B cell (primary cell): Measurements from ENCODE around the gene B3GNT9. TPM values are rescaled to one million over a fixed set of nuclear protein-coding genes. Genes with fewer than 3 reads are reported as not detected.
A peak's percentile ranks its signal among the peaks of the same experiment; 100 is the strongest.

ENCODE experiments used
- ATAC-seq: fragments of 200-7000 bp; cut with Tn5 transposase; one replicate; pipeline ENCODE4 v1.10.0; 2021; ENCODE audit warnings: low read depth, mild to moderate bottlenecking, moderate number of reproducible peaks, moderate library complexity
- CTCF ChIA-PET: fragments of 350-600 bp; sonication (Branson Sonifier 250); formaldehyde crosslinking; loops from one replicate; lab custom pipeline; 2021; ENCODE audit warnings: antibody characterized with exemption, inconsistent platforms; lab: Charles Lee
- POLR2A ChIA-PET: fragments of 350-600 bp; sonication (Branson Sonifier 250); formaldehyde crosslinking; loops from one replicate; lab custom pipeline; 2021; ENCODE audit warnings: antibody characterized with exemption; lab: Charles Lee
- DNase-seq: peaks from one replicate; pipeline ENCODE4 v3.0.0; 2013
- H2AFZ ChIP-seq: 2 replicates; pipeline ENCODE4 v1.6.1; 2012; ENCODE audit warnings: mild to moderate bottlenecking, low read depth, low read length; ENCODE audit not compliant: insufficient read depth, poor library complexity, severe bottlenecking
- H3K27ac ChIP-seq, 2 donors: 1 replicate in 1 of 2; 2 replicates in 1 of 2; pipeline ENCODE4 v1.5.1; 2012 to 2013; ENCODE audit warnings: low read length in 2 of 2, mild to moderate bottlenecking in 2 of 2, moderate library complexity in 1 of 2
- H3K27me3 ChIP-seq, 4 experiments: fragments of 200-600 bp in 1 of 4; sonication (generic) in 1 of 4; replicated peaks in 1 of 4; 1 replicate in 2 of 4; 2 replicates in 2 of 4; pipeline versions ENCODE4 v1.6.1 to v1.7.0; 2013 to 2016; ENCODE audit warnings: low read length in 3 of 4, mild to moderate bottlenecking in 2 of 4, mixed read lengths in 1 of 4, moderate library complexity in 1 of 4; ENCODE audit not compliant: insufficient read depth in 4 of 4, control insufficient read depth in 3 of 4; ENCODE audit errors: control extremely low read depth in 1 of 4
- H3K36me3 ChIP-seq, 2 experiments: replicated peaks in 1 of 2; 1 replicate in 1 of 2; 2 replicates in 1 of 2; pipeline versions ENCODE4 v1.6.1 to v1.7.1; 2013; ENCODE audit warnings: low read length in 1 of 2; ENCODE audit not compliant: insufficient read depth in 2 of 2, control insufficient read depth in 1 of 2; ENCODE audit errors: control extremely low read depth in 1 of 2, extremely low read depth in 1 of 2
- H3K4me1 ChIP-seq, 2 donors: fragments of 200-600 bp in 1 of 2; sonication (generic) in 1 of 2; 1 replicate in 1 of 2; 2 replicates in 1 of 2; pipeline versions ENCODE4 v1.5.1 to v1.6.1; 2013 to 2017; ENCODE audit warnings: low read length in 2 of 2; ENCODE audit not compliant: control insufficient read depth in 2 of 2, insufficient read depth in 2 of 2
- H3K4me2 ChIP-seq: replicated peaks from 2 replicates; pipeline ENCODE3; 2012; ENCODE audit warnings: mild to moderate bottlenecking, low read depth, low read length; ENCODE audit not compliant: poor library complexity, severe bottlenecking
- H3K4me3 ChIP-seq, 5 experiments: fragments of 200-600 bp in 1 of 5; sonication (generic) in 1 of 5; 1 replicate in 3 of 5; 2 replicates in 2 of 5; pipeline versions ENCODE4 v1.5.1 to v1.7.0; 2011 to 2016; ENCODE audit warnings: low read length in 4 of 5, mild to moderate bottlenecking in 4 of 5, low read depth in 2 of 5, control low read depth in 1 of 5, moderate library complexity in 1 of 5; ENCODE audit not compliant: insufficient read depth in 1 of 5; ENCODE audit errors: control extremely low read depth in 1 of 5, extremely low read depth in 1 of 5
- H3K79me2 ChIP-seq: fragments of 200-600 bp; sonication (generic); one replicate; pipeline ENCODE4 v1.6.0; 2016; ENCODE audit warnings: low read length; ENCODE audit not compliant: control insufficient read depth, insufficient read depth
- H3K9ac ChIP-seq: fragments of 200-600 bp; sonication (generic); 2 replicates; pipeline ENCODE4 v1.6.1; 2017; ENCODE audit warnings: mild to moderate bottlenecking, low read length, moderate library complexity
- H3K9me3 ChIP-seq, 3 donors: one replicate each; pipeline versions ENCODE4 v1.6.1 to v1.7.1; 2013; ENCODE audit warnings: low read length in 2 of 3; ENCODE audit not compliant: control insufficient read depth in 2 of 3, insufficient read depth in 1 of 3; ENCODE audit errors: control extremely low read depth in 1 of 3
- H4K20me1 ChIP-seq: 2 replicates; pipeline ENCODE4 v1.6.0; 2012; ENCODE audit warnings: mild to moderate bottlenecking, low read length; ENCODE audit not compliant: insufficient read depth, control insufficient read depth, poor library complexity, severe bottlenecking
- H3K27ac Mint-ChIP-seq: one replicate; pipeline ENCODE4 v1.8.0; 2021; ENCODE audit warnings: mixed read lengths
- H3K27me3 Mint-ChIP-seq: one replicate; pipeline ENCODE4 v1.8.0; 2021; ENCODE audit warnings: mixed read lengths
- H3K4me1 Mint-ChIP-seq: one replicate; pipeline ENCODE4 v1.8.0; 2021; ENCODE audit warnings: mixed read lengths
- H3K4me3 Mint-ChIP-seq: one replicate; pipeline ENCODE4 v1.8.0; 2021; ENCODE audit warnings: mixed read lengths
- H3K9me3 Mint-ChIP-seq: one replicate; pipeline ENCODE4 v1.8.0; 2022; ENCODE audit warnings: mixed read lengths; ENCODE audit not compliant: insufficient read depth
- CTCF ChIP-seq: fragments of 200-600 bp; IDR thresholded peaks from one replicate; pipeline ENCODE4 v1.8.0; 2022; ENCODE audit warnings: antibody characterized with exemption, mild to moderate bottlenecking
- EZH2 ChIP-seq: IDR thresholded peaks from 2 replicates; pipeline ENCODE4 v1.6.1; 2012; ENCODE audit warnings: borderline replicate concordance, low read depth, mild to moderate bottlenecking, moderate library complexity, low read length; ENCODE audit not compliant: insufficient read depth, poor library complexity, severe bottlenecking
- WGBS: methylation state at CpG from one replicate; pipeline ENCODE4 v1.1.5; 2013; ENCODE audit warnings: missing lambda C conversion rate; ENCODE audit not compliant: insufficient coverage; 5-methylcytosine and 5-hydroxymethylcytosine counted together
- intact Hi-C: fragments of 100-400 bp; cut with micrococcal nuclease; formaldehyde crosslinking; loops from one replicate; pipeline ENCODE4 v1.10.0; 2022
- polyA plus RNA-seq: library from polyadenylated mRNA; depleted of rRNA; stranded (reverse); fragments of >200 nt; gene quantifications from 2 replicates; pipeline ENCODE4 v1.2.3, GENCODE V29; 2012
- total RNA-seq, 2 donors: library from RNA; stranded (reverse); fragments of 120-200 nt in 1 of 2; gene quantifications; 1 replicate in 1 of 2; 2 replicates in 1 of 2; pipeline versions ENCODE4 v1.2.3 to v1.2.4, GENCODE V29; 2013 to 2022

B3GNT9 gene
- total and polyA plus RNA-seq, 2 donors (not counting 1 experiment from before 2014, with no cell fraction given), result 1.6 to 2.5 TPM

DNA sequence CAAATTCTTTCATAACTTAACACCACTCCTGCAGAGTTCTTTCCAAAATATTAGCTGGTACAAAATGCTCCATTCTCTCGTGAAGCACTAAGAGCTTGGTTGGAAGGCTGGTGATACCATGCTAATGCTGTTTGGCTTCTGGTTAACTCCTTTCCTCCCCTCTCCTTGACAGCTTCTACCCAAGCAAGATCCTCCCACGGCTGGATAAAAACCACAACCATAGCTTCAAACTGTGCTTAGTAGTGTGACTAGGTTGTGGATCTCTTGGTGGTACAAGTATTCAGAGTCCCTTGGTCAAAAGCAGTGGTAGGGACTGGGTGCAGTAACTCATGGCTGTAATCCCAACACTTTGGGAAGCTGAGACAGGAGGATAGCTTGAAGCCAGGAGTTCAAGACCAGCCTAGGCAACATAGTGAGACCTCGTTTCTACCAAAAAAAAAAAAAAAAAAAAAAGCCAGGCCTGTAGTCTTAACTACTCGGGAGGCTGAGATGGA lies 38.8 kb downstream of the B3GNT9 start:
- H3K9me3 Mint-ChIP-seq, result no peaks in the 10 kb centered on the region
- Histone ChIP-seq H3K27ac (no peak overlapping the region), H3K27me3 (no peaks in the 10 kb centered on the region), H3K36me3 (peaks cover 0 to 4% of the 10 kb centered on the region in 2 experiments), H4K20me1 (peaks cover 26% of the 10 kb centered on the region), H2AFZ (no peak overlapping the region), H3K4me1 (peaks cover 15 to 23% of the 10 kb centered on the region in 2 donors), H3K79me2 (peaks cover 64% of the 10 kb centered on the region), H3K4me2 (no peak overlapping the region), H3K9me3 (no peaks in the 10 kb centered on the region), H3K4me3 (no peak overlapping the region), H3K9ac (no peak overlapping the region)
- H3K27ac Mint-ChIP-seq, result no peak overlapping the region
- CTCF ChIA-PET, result interaction anchor here (0.9 to 1.4 kb wide), 4 partner anchors 28 to 68 kb away, joined by 3 to 8 read pairs (median 3); no protein-coding TSS in a partner anchor
- H3K27me3 Mint-ChIP-seq, result no peaks in the 10 kb centered on the region
- H3K4me1 Mint-ChIP-seq, result peaks cover 25% of the 10 kb centered on the region
- POLR2A ChIA-PET, result no interaction called here
- WGBS, result 100% methylated on average over 1 of the region's 4 CpGs
- ATAC-seq, result no peak
- intact Hi-C loops, result no loop called here
- H3K4me3 Mint-ChIP-seq, result no peak overlapping the region
- DNase-seq, result no peak
- TF ChIP-seq EZH2, result no peak
- no peak for TF ChIP-seq CTCF

DNA sequence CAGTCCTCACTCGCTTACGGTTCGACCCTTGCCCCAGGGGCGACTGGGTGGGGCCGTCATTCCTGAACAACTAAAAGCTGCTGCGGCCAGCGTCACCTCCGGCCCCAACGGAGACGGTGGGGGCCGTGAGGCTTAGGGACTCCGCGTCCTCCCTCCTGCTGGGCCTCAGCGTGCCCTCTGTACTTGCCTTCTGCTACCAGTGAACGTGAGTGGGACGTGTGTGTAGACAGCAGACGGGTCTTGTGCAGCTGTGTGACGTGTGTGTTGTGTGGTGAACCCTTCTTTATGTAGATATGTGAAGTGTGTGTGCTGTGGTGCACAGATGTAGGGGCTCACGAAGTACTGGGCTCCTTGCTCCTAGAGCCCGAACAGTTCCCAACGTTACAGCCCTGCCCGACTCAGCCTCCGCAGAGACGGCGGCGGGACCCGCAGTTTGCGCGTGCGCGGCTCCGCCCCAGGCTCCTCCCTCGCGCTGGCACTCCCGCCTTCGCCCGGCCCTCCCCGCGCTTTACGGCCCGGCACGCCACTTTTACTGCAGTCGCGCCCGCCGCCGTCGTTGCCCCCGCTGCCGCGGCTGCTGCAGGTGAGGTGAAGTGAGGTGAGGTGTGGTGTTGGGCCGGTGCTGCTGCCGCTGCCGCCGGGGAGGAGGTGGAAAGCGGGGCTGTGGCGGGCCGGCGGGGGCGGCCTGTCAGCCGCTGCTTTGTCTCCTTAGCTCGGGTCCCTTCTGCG lies 41.2 kb downstream of the B3GNT9 start, which contains the start of gene PHAF1:
PHAF1 (plus strand) TSS at position 535 of the 729 bp plus-strand sequence. CDS start 235 bp downstream, outside the sequence.
- Histone ChIP-seq H3K79me2 (peaks cover 49% of the 10 kb centered on the region), H3K9me3 (no peaks in the 10 kb centered on the region), H3K4me2 (peak within 1 kb of the TSS; percentile 98), H3K9ac (peak within 1 kb of the TSS; percentile 78), H3K36me3 (peaks cover 0 to 2% of the 10 kb centered on the region in 2 experiments), H3K27ac (peak within 1 kb of the TSS; percentile 22 to 70), H4K20me1 (peaks cover 16% of the 10 kb centered on the region), H3K4me3 (peak within 1 kb of the TSS; percentile 68 to 92 (median 84)), H3K4me1 (peaks cover 25 to 34% of the 10 kb centered on the region in 2 donors), H2AFZ (peak within 1 kb of the TSS; percentile 100), H3K27me3 (no peaks in the 10 kb centered on the region)
- CTCF ChIA-PET, result interaction anchor here (0.5 to 1.5 kb wide), 3 partner anchors 10 to 88 kb away, joined by 4 to 6 read pairs (median 5); no protein-coding TSS in a partner anchor
- intact Hi-C loops, result loop anchor here (1.0 to 2.0 kb wide), 4 partner anchors 46 to 80 kb away; partner anchors contain the start of genes CBFB, FBXL8 and TRADD
- POLR2A ChIA-PET, result no interaction called here
- no peak for TF ChIP-seq EZH2
- no peak for TF ChIP-seq CTCF
- 5% methylated on average over 63 of the region's 63 CpGs for WGBS
- DNase-seq (peak; percentile 95), ATAC-seq (peak; percentile 94)
- Mint-ChIP-seq H3K4me3 (peak within 1 kb of the TSS; percentile 93), H3K9me3 (no peaks in the 10 kb centered on the region), H3K4me1 (peaks cover 37% of the 10 kb centered on the region), H3K27me3 (no peaks in the 10 kb centered on the region), H3K27ac (peak within 1 kb of the TSS; percentile 82)
